ENCODE measurements around the gene GMDS. TPM values are rescaled to one million over a fixed set of nuclear protein-coding genes. Genes with fewer than 3 reads are reported as not detected.
"Not testable (repeated sequence)": the region's sequence is repeated elsewhere in the genome, so short reads cannot be mapped to it uniquely, and the experiment has no call there.

Gene GMDS
- total RNA-seq, 2 experiments from 2014 or later, result 13.9 to 16.4 TPM

DNA sequence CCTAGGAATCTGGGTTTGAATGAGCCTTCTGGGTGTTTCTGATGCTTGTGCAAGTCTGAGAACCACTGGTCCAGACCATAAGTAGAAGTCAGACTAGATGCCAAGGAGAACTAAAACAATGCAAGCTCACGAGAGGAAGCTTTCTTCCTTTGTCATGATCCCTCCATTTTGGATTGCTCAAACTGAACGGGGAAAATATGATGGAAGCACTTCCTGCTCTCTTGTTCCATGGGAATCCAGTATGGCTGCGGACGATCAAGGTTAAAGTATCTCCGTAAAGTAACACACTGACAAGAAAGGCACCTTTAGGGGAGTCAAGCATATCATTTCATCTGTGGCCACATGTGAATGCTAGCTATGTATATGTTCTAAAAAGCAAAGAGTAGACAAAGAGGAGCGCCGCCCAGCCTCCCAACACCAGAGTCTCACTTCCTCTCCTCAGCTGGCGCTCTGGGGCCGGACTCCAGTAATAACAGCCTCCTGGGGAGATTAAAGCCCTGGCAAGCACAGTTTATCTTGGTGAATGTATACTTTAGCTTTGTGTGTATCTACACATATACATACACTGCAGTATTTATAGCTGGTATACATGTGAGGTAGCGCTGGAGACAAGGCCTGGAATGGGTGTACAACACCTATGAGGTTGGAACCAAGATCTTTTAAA, 547.6 kb downstream of the GMDS start:
- Histone ChIP-seq H3K27ac (ENCODE audit: low read depth in 1 of 2, low read length in 2 of 2) (no peak overlapping the region), H3K4me1 (ENCODE audit: insufficient read depth, low read length) (no peaks in the 10 kb centered on the region), H3K9me3 (ENCODE audit: control insufficient read depth in 1 of 2, insufficient read depth in 1 of 2, low read length in 2 of 2) (no peaks in the 10 kb centered on the region), H3K4me3 (ENCODE audit: low read length) (no peak overlapping the region), H3K36me3 (ENCODE audit: insufficient read depth, low read length) (no peaks in the 10 kb centered on the region), H3K27me3 (ENCODE audit: control insufficient read depth in 1 of 2, insufficient read depth in 2 of 2, low read length in 2 of 2) (no peaks in the 10 kb centered on the region)
- H3K27me3 Mint-ChIP-seq, result no peaks in the 10 kb centered on the region
- no peaks in the 10 kb centered on the region for H3K4me1 Mint-ChIP-seq (ENCODE audit: low read depth)
- no peaks in the 10 kb centered on the region for H3K36me3 Mint-ChIP-seq (ENCODE audit: low read depth)
- intact Hi-C loops (cut with DNase I, micrococcal nuclease), result no loop called here
- peaks cover 3% of the 10 kb centered on the region for H3K9me3 Mint-ChIP-seq
- H3K4me3 Mint-ChIP-seq, result no peak overlapping the region
- TF ChIP-seq, protein P1, sequence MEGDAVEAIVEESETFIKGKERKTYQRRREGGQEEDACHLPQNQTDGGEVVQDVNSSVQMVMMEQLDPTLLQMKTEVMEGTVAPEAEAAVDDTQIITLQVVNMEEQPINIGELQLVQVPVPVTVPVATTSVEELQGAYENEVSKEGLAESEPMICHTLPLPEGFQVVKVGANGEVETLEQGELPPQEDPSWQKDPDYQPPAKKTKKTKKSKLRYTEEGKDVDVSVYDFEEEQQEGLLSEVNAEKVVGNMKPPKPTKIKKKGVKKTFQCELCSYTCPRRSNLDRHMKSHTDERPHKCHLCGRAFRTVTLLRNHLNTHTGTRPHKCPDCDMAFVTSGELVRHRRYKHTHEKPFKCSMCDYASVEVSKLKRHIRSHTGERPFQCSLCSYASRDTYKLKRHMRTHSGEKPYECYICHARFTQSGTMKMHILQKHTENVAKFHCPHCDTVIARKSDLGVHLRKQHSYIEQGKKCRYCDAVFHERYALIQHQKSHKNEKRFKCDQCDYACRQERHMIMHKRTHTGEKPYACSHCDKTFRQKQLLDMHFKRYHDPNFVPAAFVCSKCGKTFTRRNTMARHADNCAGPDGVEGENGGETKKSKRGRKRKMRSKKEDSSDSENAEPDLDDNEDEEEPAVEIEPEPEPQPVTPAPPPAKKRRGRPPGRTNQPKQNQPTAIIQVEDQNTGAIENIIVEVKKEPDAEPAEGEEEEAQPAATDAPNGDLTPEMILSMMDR (IDR thresholded peaks at IDR 0.05), result no peak
- H3K27ac Mint-ChIP-seq, result no peak overlapping the region
- CTCF ChIA-PET, result no interaction called here
- DNase-seq, result no peak
- ATAC-seq (ENCODE audit: poor library complexity), result no peak
- POLR2A ChIA-PET, result no interaction called here

DNA sequence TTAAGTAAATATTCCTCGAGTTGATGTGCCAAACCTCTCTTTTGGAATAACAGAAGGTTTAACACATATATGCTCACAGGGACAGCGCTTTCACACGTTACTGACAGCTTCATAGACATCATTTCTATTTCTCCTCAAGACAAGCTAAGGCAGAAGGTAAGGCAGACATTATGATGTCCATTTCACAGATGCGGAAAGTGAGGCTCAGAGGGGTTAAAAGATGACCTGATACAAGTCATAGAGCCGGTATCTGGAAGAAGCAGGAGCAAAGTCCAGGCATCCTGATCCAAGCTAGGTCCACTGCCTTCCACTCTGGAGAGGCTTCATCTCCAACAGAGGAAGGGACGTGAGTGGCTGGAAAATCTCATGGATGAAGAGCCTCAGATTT, 548.9 kb downstream of the GMDS start:
- no peak overlapping the region for H3K27ac Mint-ChIP-seq

DNA sequence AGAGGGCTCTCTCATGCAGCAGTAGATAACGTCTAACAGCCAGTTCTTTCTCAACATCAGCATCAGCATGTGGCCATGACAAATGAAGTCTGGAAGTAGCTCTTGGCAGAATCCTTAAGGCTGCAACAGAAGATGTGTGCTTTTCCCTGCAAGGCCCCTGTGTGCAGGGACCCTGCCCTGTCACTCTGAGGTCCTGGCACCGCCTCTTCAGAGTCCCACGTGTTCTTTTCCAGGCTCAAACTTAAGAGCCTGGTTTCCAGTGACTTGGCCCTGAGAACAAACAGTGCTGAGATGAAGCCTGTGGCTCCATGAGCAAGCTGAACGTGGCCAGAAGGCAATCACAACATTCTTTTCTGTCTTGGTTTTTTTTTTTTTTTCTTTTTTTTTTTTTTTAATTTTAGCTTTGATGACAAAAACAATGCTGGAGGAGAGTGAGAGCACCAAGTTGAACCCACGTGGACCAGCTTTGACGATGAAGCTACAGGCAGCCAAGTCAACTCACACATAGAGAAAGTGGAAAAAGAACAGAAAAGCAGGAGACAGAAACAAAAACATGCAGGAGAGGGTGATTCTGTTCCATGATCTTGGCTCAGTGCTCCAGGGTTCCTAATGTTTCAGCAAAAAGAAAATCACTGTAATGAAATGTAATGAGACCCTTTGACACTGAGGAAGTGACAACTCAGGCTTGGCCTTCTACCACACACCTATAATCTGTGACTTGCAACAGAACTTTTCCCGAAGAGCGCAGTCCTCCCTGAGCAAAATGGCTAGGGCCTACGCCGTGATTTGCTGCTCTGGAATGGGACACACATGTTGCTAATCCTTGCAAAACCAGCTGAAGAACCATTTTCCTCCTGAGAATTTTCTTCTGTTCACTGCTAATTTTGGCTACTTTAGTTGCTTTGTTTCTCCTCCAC, 549.6 kb downstream of the GMDS start:
- DNase-seq (no peak), ATAC-seq (ENCODE audit: poor library complexity) (no peak)
- ChIA-PET POLR2A (no interaction called here), CTCF (no interaction called here)
- no peaks in the 10 kb centered on the region for H3K4me1 Mint-ChIP-seq (ENCODE audit: low read depth)
- Histone ChIP-seq H3K9me3 (ENCODE audit: control insufficient read depth in 1 of 2, insufficient read depth in 1 of 2, low read length in 2 of 2) (no peaks in the 10 kb centered on the region), H3K27ac (ENCODE audit: low read depth in 1 of 2, low read length in 2 of 2) (no peak overlapping the region), H3K4me1 (ENCODE audit: insufficient read depth, low read length) (no peaks in the 10 kb centered on the region), H3K4me3 (ENCODE audit: low read length) (no peak overlapping the region), H3K27me3 (ENCODE audit: control insufficient read depth in 1 of 2, insufficient read depth in 2 of 2, low read length in 2 of 2) (no peaks in the 10 kb centered on the region), H3K36me3 (ENCODE audit: insufficient read depth, low read length) (no peaks in the 10 kb centered on the region)
- no peak overlapping the region for H3K27ac Mint-ChIP-seq
- TF ChIP-seq, protein P1 (IDR thresholded peaks at IDR 0.05), result no peak
- no peaks in the 10 kb centered on the region for H3K27me3 Mint-ChIP-seq
- intact Hi-C loops (cut with DNase I, micrococcal nuclease), result no loop called here
- H3K9me3 Mint-ChIP-seq, result peaks cover 3% of the 10 kb centered on the region
- H3K4me3 Mint-ChIP-seq, result no peak overlapping the region
- peaks cover 1% of the 10 kb centered on the region for H3K36me3 Mint-ChIP-seq (ENCODE audit: low read depth)

More for the DNA sequence above, 548.9 kb downstream of the GMDS start:
- Mint-ChIP-seq H3K27me3 (no peaks in the 10 kb centered on the region), H3K36me3 (ENCODE audit: low read depth) (no peaks in the 10 kb centered on the region), H3K4me1 (ENCODE audit: low read depth) (no peaks in the 10 kb centered on the region), H3K9me3 (peaks cover 3% of the 10 kb centered on the region), H3K4me3 (no peak overlapping the region)
- no peak for ATAC-seq (ENCODE audit: poor library complexity)
- no peak overlapping the region for H3K4me3 ChIP-seq (ENCODE audit: low read length)
- CTCF ChIA-PET, result no interaction called here
- H3K27ac ChIP-seq (ENCODE audit: low read depth in 1 of 2, low read length in 2 of 2), result no peak overlapping the region
- POLR2A ChIA-PET, result no interaction called here
- DNase-seq, result no peak
- H3K36me3 ChIP-seq (ENCODE audit: insufficient read depth, low read length), result no peaks in the 10 kb centered on the region
- no peaks in the 10 kb centered on the region for H3K27me3 ChIP-seq (ENCODE audit: control insufficient read depth in 1 of 2, insufficient read depth in 2 of 2, low read length in 2 of 2)
- no peaks in the 10 kb centered on the region for H3K9me3 ChIP-seq (ENCODE audit: control insufficient read depth in 1 of 2, insufficient read depth in 1 of 2, low read length in 2 of 2)
- TF ChIP-seq, protein P1 (IDR thresholded peaks at IDR 0.05), result no peak
- H3K4me1 ChIP-seq (ENCODE audit: insufficient read depth, low read length), result no peaks in the 10 kb centered on the region
- intact Hi-C loops (cut with DNase I, micrococcal nuclease), result no loop called here

DNA sequence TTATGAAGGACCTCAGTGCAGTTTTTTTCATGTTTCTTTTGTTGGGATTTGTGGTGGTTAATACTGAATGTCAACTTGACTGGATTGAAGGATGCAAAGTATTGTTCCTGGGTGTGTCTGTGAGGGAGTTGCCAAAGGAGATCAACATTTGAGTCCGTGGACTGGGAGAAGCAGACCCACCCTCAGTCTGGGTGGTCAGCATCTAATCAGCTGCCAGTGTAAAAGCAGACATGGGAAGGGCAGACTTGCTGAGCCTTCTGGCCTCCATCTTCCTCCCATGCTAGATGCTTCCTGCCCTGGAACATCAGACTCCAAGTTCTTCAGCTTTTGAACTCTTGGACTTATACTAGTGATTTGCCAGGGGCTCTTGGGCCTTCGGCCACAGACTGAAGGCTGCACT, 553.6 kb downstream of the GMDS start:
- ATAC-seq (ENCODE audit: poor library complexity); H3K27ac ChIP-seq (ENCODE audit: low read depth in 1 of 2, low read length in 2 of 2); H3K27me3 Mint-ChIP-seq; H3K36me3 Mint-ChIP-seq (ENCODE audit: low read depth); H3K9me3 ChIP-seq (ENCODE audit: control insufficient read depth in 1 of 2, insufficient read depth in 1 of 2, low read length in 2 of 2); H3K4me3 ChIP-seq (ENCODE audit: low read length); DNase-seq; H3K27me3 ChIP-seq (ENCODE audit: control insufficient read depth in 1 of 2, insufficient read depth in 2 of 2, low read length in 2 of 2); CTCF ChIA-PET; intact Hi-C loops (cut with DNase I, micrococcal nuclease); POLR2A ChIA-PET; H3K9me3 Mint-ChIP-seq; H3K36me3 ChIP-seq (ENCODE audit: insufficient read depth, low read length); H3K27ac Mint-ChIP-seq; H3K4me3 Mint-ChIP-seq; H3K4me1 Mint-ChIP-seq (ENCODE audit: low read depth); H3K4me1 ChIP-seq (ENCODE audit: insufficient read depth, low read length): not testable (repeated sequence)

DNA sequence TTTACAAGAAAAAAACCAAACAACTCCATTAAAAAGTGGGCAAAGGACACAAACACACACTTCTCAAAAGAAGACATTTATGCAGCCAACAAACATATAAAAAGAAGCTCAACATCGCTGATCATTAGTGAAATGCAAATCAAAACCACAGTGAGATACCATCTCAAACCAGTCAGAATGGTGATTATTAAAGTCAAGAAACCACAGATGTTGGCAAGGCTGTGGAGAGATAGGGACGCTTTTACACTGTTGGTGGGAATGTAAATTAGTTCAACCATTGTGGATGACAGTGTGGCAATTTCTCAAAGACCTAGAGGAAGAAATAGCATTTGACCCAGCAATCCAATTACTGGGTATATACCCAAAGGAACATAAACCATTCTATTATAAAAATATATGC, 554.7 kb downstream of the GMDS start:
- H3K27me3 Mint-ChIP-seq; H3K4me3 Mint-ChIP-seq; H3K9me3 ChIP-seq (ENCODE audit: control insufficient read depth in 1 of 2, insufficient read depth in 1 of 2, low read length in 2 of 2); H3K36me3 ChIP-seq (ENCODE audit: insufficient read depth, low read length); H3K4me1 Mint-ChIP-seq (ENCODE audit: low read depth); intact Hi-C loops (cut with DNase I, micrococcal nuclease); H3K27ac ChIP-seq (ENCODE audit: low read depth in 1 of 2, low read length in 2 of 2); POLR2A ChIA-PET; H3K27ac Mint-ChIP-seq; H3K36me3 Mint-ChIP-seq (ENCODE audit: low read depth); H3K4me1 ChIP-seq (ENCODE audit: insufficient read depth, low read length); H3K4me3 ChIP-seq (ENCODE audit: low read length); DNase-seq; CTCF ChIA-PET; H3K9me3 Mint-ChIP-seq; ATAC-seq (ENCODE audit: poor library complexity); H3K27me3 ChIP-seq (ENCODE audit: control insufficient read depth in 1 of 2, insufficient read depth in 2 of 2, low read length in 2 of 2): not testable (repeated sequence)

All from CD4-positive, alpha-beta T cell (primary cell).